HepG2 (cell line): ENCODE measurements around the gene CCER1. TPM values are rescaled to one million over a fixed set of nuclear protein-coding genes. Genes with fewer than 3 reads are reported as not detected.

ENCODE experiments used
- ATAC-seq: fragments of 200-7000 bp; cut with Tn5 transposase; 3 replicates; pipeline ENCODE4 v1.9.1; 2020; ENCODE audit warnings: mild to moderate bottlenecking, moderate library complexity
- BruUV-seq: library from RNA; stranded (reverse); fragments of 400-500 nt; replicated peaks from 2 replicates; lab custom pipeline; 2021; lab: Mats Ljungman, UMichigan
- CTCF ChIA-PET: fragments of 300-600 bp; formaldehyde crosslinking; extraction: SDS; loops from one replicate; lab custom pipeline; 2021; ENCODE audit warnings: low total read pairs, inconsistent platforms, low intra/inter-chr PET ratio; lab: Yijun Ruan, JAX
- POLR2A ChIA-PET: fragments of 350-600 bp; sonication (Branson Sonifier 250); formaldehyde crosslinking; loops from one replicate; lab custom pipeline; 2020; ENCODE audit warnings: antibody characterized with exemption, inconsistent platforms; lab: Yijun Ruan, JAX
- DNase-seq: peaks from one replicate; pipeline ENCODE4 v3.0.0-alpha.2; 2015; ENCODE audit warnings: low spot score
- FAIRE-seq: peaks from 3 replicates; lab custom pipeline; 2011; peaks lifted over from hg19 to GRCh38; lab: Jason Lieb, UNC
- H2AFZ ChIP-seq: one replicate; pipeline ENCODE4 v1.6.1; 2011; ENCODE audit warnings: low read length, inconsistent platforms
- H3K27ac ChIP-seq: fragments of 300-600 bp; 3 replicates; pipeline ENCODE4 v1.8.0; 2011; ENCODE audit warnings: mixed run types, mild to moderate bottlenecking, mixed read lengths, low read length, inconsistent platforms; ENCODE audit not compliant: insufficient read depth; ENCODE audit errors: extremely low read length
- H3K27me3 ChIP-seq, 2 experiments: fragments of 200-600 bp in 1 of 2; 2 replicates in 1 of 2; 3 replicates in 1 of 2; pipeline versions ENCODE4 v1.6.0 to v1.8.0; 2011; ENCODE audit warnings: low read length in 2 of 2, mild to moderate bottlenecking in 2 of 2, moderate library complexity in 2 of 2, inconsistent platforms in 1 of 2; ENCODE audit not compliant: insufficient read depth in 2 of 2, control insufficient read depth in 1 of 2
- H3K36me3 ChIP-seq, 2 experiments: fragments of 200-600 bp in 1 of 2; replicated peaks in 1 of 2; 2 replicates in 1 of 2; 3 replicates in 1 of 2; pipeline versions ENCODE4 v1.5.1 to v1.8.0; 2011; ENCODE audit warnings: low read length in 2 of 2, inconsistent platforms in 1 of 2; ENCODE audit not compliant: insufficient read depth in 2 of 2, control insufficient read depth in 1 of 2
- H3K4me1 ChIP-seq: 2 replicates; pipeline ENCODE4 v1.5.1; 2012; ENCODE audit warnings: low read length, inconsistent platforms; ENCODE audit not compliant: insufficient read depth
- H3K4me2 ChIP-seq: 2 replicates; pipeline ENCODE4 v1.6.0; 2011; ENCODE audit warnings: low read depth, low read length, inconsistent platforms
- H3K4me3 ChIP-seq, 3 experiments: fragments of 200-600 bp in 1 of 3; sonication (generic), shearing (Covaris generic) in 1 of 3; replicated peaks in 1 of 3; 2 replicates each; pipeline ENCODE4 v1.5.1; 2011 to 2016; ENCODE audit warnings: low read length in 3 of 3, inconsistent platforms in 2 of 3, low read depth in 2 of 3, mild to moderate bottlenecking in 2 of 3, control low read depth in 1 of 3, mixed read lengths in 1 of 3; ENCODE audit not compliant: insufficient read depth in 1 of 3
- H3K79me2 ChIP-seq: one replicate; pipeline ENCODE4 v1.6.1; 2011; ENCODE audit warnings: low read length, inconsistent platforms; ENCODE audit not compliant: insufficient read depth
- H3K9ac ChIP-seq: 2 replicates; pipeline ENCODE4 v1.6.0; 2011; ENCODE audit warnings: mild to moderate bottlenecking, low read depth, low read length, inconsistent platforms; ENCODE audit not compliant: insufficient read depth
- H3K9me3 ChIP-seq: 2 replicates; pipeline ENCODE4 v1.5.1; 2012; ENCODE audit warnings: mild to moderate bottlenecking, low read length
- H4K20me1 ChIP-seq: 2 replicates; pipeline ENCODE4 v1.6.0; 2011; ENCODE audit warnings: inconsistent platforms, mild to moderate bottlenecking, low read length, moderate library complexity; ENCODE audit not compliant: insufficient read depth
- CEBPB ChIP-seq: IDR thresholded peaks from 2 replicates; pipeline ENCODE4 v1.6.1; 2011; ENCODE audit warnings: low read depth, low read length, improper control_type of control experiment, borderline replicate concordance
- HMGA1 ChIP-seq: sonication (generic); formaldehyde crosslinking; conservative IDR thresholded peaks from 2 replicates; pipeline ENCODE4 v1.4.0; 2020; ENCODE audit warnings: missing genetic modification reagents
- MAFF ChIP-seq: IDR thresholded peaks from 2 replicates; pipeline ENCODE4 v1.6.1; 2011; ENCODE audit warnings: low read depth, low read length, improper control_type of control experiment
- MED8 ChIP-seq: sonication (generic); formaldehyde crosslinking; IDR thresholded peaks from 2 replicates; pipeline ENCODE4 v1.8.1; 2023; ENCODE audit warnings: mild to moderate bottlenecking, missing genetic modification reagents; ENCODE audit not compliant: insufficient replicate concordance
- MIER3 ChIP-seq: IDR thresholded peaks from 2 replicates; pipeline ENCODE4 v1.6.1; 2016; ENCODE audit warnings: missing compliant biosample characterization, borderline replicate concordance
- MXD4 ChIP-seq: IDR thresholded peaks from 2 replicates; pipeline ENCODE4 v1.6.1; 2016; ENCODE audit warnings: mild to moderate bottlenecking, missing biosample characterization, missing genetic modification reagents
- NFE2 ChIP-seq: sonication (generic); formaldehyde crosslinking; IDR thresholded peaks from 2 replicates; pipeline ENCODE4 v1.4.0; 2020; ENCODE audit warnings: missing genetic modification reagents
- SP5 ChIP-seq: IDR thresholded peaks from 2 replicates; pipeline ENCODE4 v1.6.1; 2016; ENCODE audit warnings: low read depth, borderline replicate concordance
- TBX2 ChIP-seq: sonication (generic); formaldehyde crosslinking; IDR thresholded peaks from 2 replicates; pipeline ENCODE4 v1.5.0; 2020; ENCODE audit warnings: missing genetic modification reagents, mild to moderate bottlenecking, borderline replicate concordance
- ZBED4 ChIP-seq: sonication (generic); formaldehyde crosslinking; IDR thresholded peaks from 2 replicates; pipeline ENCODE4 v1.4.0; 2020; ENCODE audit warnings: missing genetic modification reagents, borderline replicate concordance
- ZFP62 ChIP-seq: sonication (generic); formaldehyde crosslinking; IDR thresholded peaks from 2 replicates; pipeline ENCODE4 v1.4.0; 2020; ENCODE audit warnings: missing genetic modification reagents
- ZNF362 ChIP-seq: sonication (generic); formaldehyde crosslinking; IDR thresholded peaks from 2 replicates; pipeline ENCODE4 v1.4.0; 2020; ENCODE audit warnings: missing genetic modification reagents, mild to moderate bottlenecking, borderline replicate concordance
- ZNF703 ChIP-seq: sonication (generic); formaldehyde crosslinking; IDR thresholded peaks from 2 replicates; pipeline ENCODE4 v1.5.1; 2020; ENCODE audit warnings: missing genetic modification reagents, mild to moderate bottlenecking, moderate library complexity, borderline replicate concordance
- ZNF746 ChIP-seq: sonication (generic); formaldehyde crosslinking; IDR thresholded peaks from 2 replicates; pipeline ENCODE4 v1.8.0; 2022; ENCODE audit warnings: mild to moderate bottlenecking, missing genetic modification reagents
- in situ Hi-C: cut with HindIII; loops from 2 replicates; pipeline ENCODE4 v1.10.0; 2017; ENCODE audit warnings: low pct_unique_long_range_greater_than_20kb; ENCODE audit not compliant: extremely low pct_ligation_motif_present
- intact Hi-C: fragments of 100-400 bp; cut with micrococcal nuclease; formaldehyde crosslinking; loops from one replicate; pipeline ENCODE4 v1.10.0; 2022; ENCODE audit not compliant: unreplicated experiment
- polyA plus RNA-seq, 8 experiments: library from polyadenylated mRNA; depleted of rRNA in 3 of 8; stranded (reverse) in 7 of 8; unstranded in 1 of 8; fragments of >200 nt; fragmentation: Illumina TruSeq in 4 of 8; extraction: Trizol in 4 of 8; gene quantifications; 2 replicates each; pipeline versions ENCODE4 v1.2.1 to v1.2.3, GENCODE V29; 2011 to 2016; ENCODE audit warnings: low read depth in 4 of 8, missing spikeins in 1 of 8, mixed read lengths in 1 of 8; ENCODE audit not compliant: insufficient read depth in 1 of 8
- total RNA-seq, 5 experiments: library from RNA; depleted of rRNA; stranded (reverse); fragments of >200 nt; fragmentation: Illumina TruSeq; extraction: Trizol; gene quantifications; 2 replicates each; pipeline ENCODE4 v1.2.3, GENCODE V29; 2016; ENCODE audit warnings: low read depth in 1 of 5

The CCER1 gene
- total and polyA plus RNA-seq, 2 of the 13 experiments (the other 11 are each of a cell fraction or from before 2014, with no cell fraction given), result not detected

DNA sequence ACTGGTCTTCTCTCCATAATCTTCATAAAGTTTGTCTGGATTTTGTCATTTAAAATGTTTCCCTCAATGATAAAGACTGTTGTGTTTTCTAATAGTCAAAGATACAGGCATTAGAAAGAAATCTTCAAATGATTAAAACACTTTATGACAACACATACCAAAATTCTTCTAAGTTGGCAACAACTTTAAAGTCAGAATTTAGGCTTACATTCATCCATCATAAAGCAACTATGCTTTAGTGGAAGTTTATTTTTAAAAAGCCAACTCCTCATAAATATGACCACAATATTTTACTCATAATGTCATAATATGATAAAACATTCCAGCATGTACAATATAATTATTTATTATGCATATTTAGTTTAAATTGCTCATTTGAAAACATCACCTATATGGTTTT is 17.2 kb upstream of the CCER1 start (continued):
- TF ChIP-seq ZNF703 (CRISPR knock-in tag), result no peak

- BruUV-seq, result no TSS peak
- ChIA-PET POLR2A (no interaction called here), CTCF (no interaction called here)
- Histone ChIP-seq H3K27me3 (no peaks in the 10 kb centered on the region), H3K4me1 (no peaks in the 10 kb centered on the region), H3K79me2 (no peaks in the 10 kb centered on the region), H3K36me3 (no peaks in the 10 kb centered on the region), H3K4me3 (no peak overlapping the region), H3K4me2 (no peak overlapping the region), H3K27ac (no peak overlapping the region), H3K9ac (no peak overlapping the region), H2AFZ (no peak overlapping the region), H4K20me1 (no peaks in the 10 kb centered on the region), H3K9me3 (no peaks in the 10 kb centered on the region)
- FAIRE-seq (no peak), ATAC-seq (no peak), DNase-seq (no peak)
- in situ Hi-C loops (loop anchor here (25.0 kb wide), 1 partner anchor 366 kb away; no protein-coding TSS in a partner anchor), intact Hi-C loops (no loop called here)
- TF ChIP-seq ZFP62 (CRISPR knock-in tag) (no peak), CEBPB (no peak)
Observed at GRCh38 chr12:90970911-90971310, 15.9 kb upstream of the CCER1 start.

DNA sequence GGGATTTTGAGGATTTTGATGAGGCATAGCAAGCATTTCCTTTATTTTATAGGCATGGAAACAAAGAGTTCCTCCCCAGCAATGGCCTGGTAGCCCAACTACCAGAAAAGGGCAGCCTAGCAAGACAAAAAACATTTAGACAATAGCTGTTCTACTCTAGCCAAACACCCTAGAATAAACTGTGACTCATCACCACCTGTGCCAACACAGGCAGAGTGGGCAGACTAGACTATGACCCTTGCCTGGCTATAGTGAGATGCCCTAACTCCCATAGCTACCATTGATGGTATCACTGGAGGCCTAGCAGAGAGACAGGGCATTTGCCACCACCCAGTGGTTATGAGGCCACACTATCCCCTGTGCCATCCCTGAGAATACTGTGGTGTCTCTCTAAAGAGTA is 15.5 kb upstream of the CCER1 start:
- H4K20me1 ChIP-seq, result no peaks in the 10 kb centered on the region
- in situ Hi-C loops, result loop anchor here (25.0 kb wide), 1 partner anchor 367 kb away; no protein-coding TSS in a partner anchor
- no TSS peak for BruUV-seq
- H3K4me3 ChIP-seq, result no peak overlapping the region
- no peak for ATAC-seq
- ChIA-PET POLR2A (no interaction called here), CTCF (no interaction called here)
- H3K4me2 ChIP-seq, result no peak overlapping the region
- H3K9ac ChIP-seq, result no peak overlapping the region
- H3K4me1 ChIP-seq, result no peaks in the 10 kb centered on the region
- DNase-seq, result no peak
- no peaks in the 10 kb centered on the region for H3K27me3 ChIP-seq
- intact Hi-C loops, result no loop called here
- no peaks in the 10 kb centered on the region for H3K79me2 ChIP-seq
- no peak for FAIRE-seq
- no peak overlapping the region for H3K27ac ChIP-seq
- no peaks in the 10 kb centered on the region for H3K36me3 ChIP-seq
- no peaks in the 10 kb centered on the region for H3K9me3 ChIP-seq
- no peak overlapping the region for H2AFZ ChIP-seq
- TF ChIP-seq MED8 (CRISPR knock-in tag) (no peak), MAFF (no peak), ZNF746 (CRISPR knock-in tag) (no peak), MXD4 (CRISPR knock-in tag) (no peak), TBX2 (CRISPR knock-in tag) (no peak), NFE2 (CRISPR knock-in tag) (no peak), ZBED4 (CRISPR knock-in tag) (no peak), MIER3 (CRISPR knock-in tag) (no peak), ZNF362 (CRISPR knock-in tag) (no peak), HMGA1 (no peak), SP5 (no peak)
